ENCODE data around the gene RASSF1.

RASSF1 gene

DNA sequence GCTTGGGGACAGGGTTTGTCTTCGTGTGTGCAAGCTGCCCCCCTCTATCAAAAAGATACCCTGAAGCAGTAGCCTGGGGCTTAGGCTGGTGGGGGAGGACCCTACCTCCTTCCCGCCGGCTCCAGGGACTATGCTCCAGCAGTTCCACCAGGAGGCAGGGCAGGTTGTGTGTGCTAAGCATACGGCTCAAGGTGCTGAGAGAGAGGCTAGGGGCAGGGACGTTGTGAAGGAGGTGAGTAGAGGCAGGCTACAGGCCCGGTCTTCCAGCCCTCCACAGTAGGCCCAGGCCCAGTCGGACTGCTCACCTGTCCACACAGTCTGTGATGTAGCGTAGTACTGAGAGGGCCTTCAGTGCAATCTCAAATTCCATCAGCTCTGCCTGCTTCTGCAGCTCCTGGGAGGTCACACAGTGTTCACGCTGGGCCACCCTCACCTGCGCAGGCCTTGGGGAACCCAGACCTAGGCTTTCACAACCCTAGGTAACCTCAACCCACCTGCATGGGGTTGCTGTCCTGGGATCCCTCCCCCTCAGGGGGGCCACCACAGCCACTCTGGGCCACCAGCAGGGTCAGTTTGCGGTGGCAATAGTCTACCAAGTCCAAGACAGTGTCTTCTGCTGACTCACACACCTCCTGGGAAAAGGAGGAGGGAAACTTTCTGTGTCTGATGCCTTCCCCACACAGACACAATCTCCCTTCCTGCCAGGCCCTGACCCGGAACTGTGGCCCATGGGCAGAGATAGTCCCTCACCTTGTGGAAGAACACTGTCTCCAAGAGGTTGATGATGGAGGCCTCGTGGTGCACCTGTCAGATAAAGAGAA lies 2.4 kb upstream of the RASSF1 start:
- ATAC-seq (no peak), DNase-seq (no peak)

DNA sequence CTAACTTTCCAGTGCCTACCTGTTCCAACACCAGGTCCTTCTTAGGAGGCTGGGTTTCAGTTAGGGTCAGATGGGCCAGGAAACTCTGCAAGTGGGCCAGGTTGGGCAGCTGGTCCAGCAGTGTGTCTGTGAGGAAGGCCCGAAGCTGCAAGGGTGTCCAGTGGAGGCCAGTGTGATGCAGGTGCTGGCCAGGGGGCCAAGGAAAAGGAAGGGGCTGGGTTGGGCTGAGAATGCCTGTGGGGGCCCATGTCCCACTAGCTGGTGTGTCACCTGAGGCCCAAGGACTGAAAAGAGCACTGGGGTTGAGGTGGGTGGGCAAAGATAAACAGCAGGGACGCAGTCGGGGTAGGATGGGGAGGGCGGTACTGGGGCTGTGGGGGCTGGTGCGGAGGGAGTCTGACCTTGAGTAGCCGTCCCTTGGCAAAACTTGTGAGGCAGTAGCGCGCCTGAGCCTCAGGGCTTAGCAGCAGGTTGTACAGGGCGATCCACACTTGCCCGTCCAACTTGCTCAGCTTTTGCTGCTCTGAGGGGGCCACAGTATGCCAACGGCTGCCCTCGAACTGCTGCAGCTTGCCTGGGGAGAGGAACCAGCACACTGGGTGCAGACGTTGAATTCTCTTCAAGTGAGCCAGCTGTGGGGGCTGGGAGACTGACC lies 1.5 kb upstream of the RASSF1 start:
- DNase-seq, result no peak
- ATAC-seq, result no peak

DNA sequence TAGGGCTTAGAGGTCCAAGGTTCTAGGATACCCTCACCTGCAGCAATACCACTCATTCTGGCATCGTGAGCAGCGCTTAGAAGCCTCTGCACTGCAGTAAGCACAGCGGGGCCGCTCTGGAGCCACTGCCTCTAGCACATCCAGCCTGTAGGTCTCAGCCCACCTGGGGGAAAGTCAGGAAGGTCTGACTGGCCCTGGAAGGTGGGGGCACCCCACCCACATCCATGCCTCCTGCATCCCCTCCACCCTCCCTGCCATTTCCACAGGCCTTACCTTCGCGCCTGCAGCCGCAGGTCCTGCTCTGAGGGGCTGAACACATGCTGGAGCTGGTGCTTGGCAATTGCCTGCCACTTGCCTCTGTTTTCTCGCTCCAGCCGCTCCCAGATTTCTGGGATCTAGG lies 901 bp upstream of the RASSF1 start:
- no peak for DNase-seq
- no peak for ATAC-seq

DNA sequence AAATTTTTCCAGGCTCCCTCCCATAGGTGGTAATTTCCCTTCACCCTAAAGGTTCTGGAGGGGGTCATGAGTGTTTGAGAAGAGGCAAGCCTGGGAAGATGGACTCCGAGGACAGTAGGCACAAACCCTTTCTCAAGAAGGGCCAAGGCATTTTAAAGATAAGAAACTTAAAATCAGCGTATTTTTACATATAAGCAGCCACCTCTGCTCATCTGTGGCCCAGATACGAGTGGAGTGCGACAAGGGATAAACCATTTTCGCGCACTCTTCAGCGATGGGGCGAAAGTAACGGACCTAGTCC lies 539 bp downstream of the RASSF1 start:
- DNase-seq (no peak), ATAC-seq (no peak)

DNA sequence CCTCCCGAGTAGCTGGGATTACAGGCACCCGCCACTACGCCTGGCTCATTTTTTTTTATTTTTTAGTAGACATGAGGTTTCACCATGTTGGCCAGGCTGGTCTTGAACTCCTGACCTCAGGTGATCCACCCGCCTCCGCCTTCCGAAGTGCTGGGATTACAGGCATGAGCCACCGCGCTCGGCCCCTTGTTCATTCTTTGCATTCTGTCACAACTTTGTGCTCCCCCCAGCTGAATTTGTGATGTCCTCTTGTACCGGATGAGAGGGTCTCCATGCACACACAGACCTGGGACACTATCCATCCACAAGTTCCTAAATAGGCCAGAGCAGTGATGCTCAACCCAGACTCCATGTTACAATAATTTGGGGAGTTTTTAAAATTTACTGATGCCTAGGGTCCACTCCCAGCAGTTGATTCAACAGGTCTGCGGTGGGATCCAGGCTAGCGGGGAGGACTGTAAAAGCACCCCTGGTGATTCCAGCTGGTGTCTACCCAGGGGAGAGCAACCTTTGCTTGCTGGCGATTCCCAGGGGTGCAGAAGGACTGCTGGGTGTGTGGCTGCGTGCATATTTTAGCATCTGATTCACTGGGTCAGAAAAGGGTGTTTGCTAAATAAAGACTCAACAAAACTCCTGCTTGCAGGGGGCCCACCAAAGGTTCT lies 1.0 kb downstream of the RASSF1 start:
- no peak for ATAC-seq

DNA sequence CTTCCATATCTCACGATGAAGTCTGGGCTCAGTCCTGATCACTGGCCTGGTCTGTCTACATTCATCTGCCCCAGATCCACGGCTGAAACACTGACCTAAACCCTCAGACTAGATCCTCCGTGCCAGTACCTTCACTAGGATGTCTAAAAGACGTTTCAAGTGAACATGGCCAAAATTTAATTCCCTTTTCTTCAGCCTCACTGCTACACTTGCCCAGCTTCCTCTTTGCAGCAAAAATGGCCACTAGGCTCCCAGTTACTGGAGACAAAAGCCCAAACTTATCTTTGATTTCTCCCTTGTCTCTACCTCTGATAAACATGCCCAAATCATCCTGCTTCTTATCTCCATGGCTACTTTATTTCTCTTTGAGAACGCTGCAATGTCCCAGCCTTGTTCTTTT lies 1.7 kb downstream of the RASSF1 start:
- no peak for ATAC-seq
- no peak for DNase-seq

More for the DNA sequence above, 1.0 kb downstream of the RASSF1 start:
- DNase-seq, result no peak

DNA sequence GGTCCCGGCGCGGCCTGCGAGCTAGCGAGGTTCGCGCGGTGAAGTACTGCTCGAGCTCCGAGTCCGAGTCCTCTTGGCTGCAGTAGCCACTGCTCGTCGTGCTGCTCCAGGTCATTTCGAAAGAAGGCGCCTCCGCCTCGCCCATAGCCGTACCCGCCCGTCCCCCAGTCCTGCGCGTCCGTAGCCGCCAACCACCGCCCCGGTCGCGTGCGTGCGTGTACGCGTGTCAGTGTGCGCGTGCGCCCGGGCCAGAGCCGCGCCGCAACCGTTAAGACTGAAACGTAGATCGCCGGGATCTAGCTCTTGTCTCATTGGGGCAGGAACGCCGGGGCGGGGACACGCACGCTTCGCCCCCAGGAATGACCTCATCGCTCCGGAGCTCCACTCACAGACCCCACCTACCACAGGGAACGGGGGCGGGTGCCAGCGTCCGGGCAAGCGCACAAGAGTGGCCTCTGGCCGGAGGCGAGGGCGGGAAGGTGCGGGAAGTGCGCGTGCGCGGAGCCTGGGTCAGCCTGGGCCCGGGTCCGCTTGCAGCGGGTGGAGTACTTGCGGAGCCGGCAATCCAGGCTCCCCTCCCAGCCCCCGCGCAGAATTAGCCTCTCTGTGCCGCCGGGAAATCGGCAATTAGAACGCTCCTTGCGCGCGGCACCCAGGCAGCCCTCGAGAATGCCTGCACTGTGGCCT lies 3.3 kb downstream of the RASSF1 start:
- ATAC-seq (peak; percentile 78), DNase-seq (peak; percentile 99)

DNA sequence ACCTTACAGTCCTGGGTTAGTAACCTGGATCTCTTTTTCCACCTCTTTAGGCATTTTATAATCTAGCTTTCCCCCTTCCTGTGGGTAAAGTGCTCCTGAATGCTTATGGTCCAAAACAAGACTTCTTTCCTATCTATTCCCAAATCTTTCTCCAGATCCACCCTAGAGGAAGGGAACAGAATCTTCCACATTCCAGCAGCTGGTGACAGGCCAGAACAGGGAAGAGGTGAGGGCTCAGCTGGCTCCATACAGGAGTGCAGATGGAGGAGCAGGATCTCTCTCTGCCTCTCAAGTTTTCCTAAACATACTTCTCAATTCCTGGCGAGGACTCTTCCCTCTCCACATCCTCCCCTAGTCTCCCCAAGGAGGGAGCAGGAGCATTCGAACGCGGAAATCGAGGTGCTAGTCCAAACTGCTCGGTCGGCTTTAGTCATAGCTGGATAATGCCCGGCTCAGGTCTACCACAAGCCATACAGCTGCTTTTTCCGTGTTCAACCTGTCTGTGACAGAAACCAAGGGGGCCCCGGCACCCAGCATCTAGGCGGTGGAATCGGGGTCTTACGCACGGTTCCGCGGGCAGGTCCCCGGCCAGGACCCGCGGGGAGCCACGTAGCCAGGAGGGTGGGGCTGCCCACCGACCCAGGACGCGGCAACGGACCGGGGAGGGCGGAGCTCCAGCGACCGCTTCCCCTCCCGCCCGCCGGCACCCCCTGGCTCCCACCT lies 4.0 kb downstream of the RASSF1 start:
- DNase-seq, result no peak
- ATAC-seq, result peak; percentile 12

DNA sequence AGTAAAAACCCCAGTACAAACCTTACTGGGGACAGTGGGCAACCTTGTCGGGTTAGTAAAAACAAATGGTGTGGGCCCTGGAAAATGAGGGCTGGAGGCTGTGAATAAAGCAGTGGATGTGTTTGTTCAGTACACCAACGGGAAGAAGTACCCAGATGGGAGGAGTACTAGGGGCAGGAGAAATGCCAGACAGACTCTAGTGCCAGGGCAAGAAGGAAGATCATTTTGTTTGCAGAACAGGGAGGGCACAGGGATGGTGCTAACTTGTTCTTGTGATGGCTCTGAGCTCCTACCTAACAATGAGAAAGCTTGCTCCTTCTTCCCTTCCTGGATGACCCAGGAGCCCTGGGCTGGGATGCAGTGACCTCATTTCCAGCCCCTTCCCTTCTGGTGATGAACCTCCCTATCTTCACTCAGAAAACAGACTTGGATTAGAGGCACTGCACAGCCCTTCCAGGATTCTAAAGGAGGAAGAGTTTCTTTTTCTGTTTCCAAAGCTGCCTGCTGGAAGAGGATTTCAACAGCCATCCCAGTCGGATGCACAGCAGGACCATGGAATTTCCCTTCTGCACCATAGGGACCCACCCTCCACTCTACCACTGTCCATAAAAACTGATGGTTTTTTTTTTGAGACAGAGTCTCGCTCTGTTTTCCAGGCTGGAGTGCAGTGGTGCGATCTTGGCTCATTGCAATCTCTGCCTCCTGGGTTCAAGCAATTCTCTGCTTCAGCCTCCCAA lies 6.1 kb downstream of the RASSF1 start:
- ATAC-seq (no peak), DNase-seq (no peak)

DNA sequence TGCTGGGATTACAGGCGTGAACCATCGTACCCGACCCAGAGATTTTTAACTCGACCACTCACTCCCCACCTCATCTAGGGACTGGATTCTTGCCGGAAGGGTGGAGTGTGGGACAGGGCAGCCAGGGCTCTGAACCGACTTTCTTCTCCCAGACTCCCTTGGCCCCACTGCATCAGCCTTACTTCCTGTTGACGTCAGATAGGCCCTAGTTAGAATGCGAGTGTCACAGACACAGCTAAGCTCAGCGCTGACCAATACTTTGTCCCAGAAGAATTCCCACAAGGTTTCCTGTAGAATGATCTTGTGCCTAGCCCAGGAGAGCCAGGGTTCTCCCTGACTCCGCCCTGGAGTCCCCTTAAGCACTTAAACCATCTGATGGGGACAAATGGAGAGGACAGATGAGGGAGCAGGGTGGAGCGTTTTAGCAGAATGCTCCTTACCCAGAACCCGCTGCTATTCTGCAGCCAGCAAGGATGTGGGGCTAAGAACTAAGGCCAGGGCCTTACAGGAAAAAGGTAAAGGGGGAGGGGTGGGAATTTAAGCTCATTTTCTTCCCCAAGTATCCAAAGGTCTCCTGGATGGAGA lies 6.8 kb downstream of the RASSF1 start:
- ATAC-seq (no peak), DNase-seq (no peak)

DNA sequence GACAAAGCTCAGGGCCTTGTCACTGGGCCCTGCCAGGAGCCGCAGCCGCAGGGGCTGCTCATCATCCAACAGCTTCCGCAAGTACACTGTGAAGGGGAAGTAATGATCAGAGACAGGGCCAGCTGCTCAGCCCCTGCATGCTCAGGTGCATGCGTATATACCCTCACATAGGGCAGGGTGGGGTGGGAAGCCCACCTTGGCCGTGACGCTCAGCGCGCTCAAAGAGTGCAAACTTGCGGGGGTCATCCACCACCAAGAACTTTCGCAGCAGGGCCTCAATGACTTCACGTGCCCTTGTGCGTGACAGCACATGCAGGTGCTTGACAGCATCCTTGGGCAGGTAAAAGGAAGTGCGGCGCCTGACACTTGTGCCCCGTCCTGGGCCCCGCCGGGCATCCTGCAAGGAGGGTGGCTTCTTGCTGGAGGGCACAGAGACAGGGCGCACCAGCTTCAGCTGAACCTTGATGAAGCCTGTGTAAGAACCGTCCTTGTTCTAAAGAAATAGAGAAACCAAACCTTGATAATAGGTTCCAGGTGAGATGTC lies 9.2 kb downstream of the RASSF1 start:
- DNase-seq (no peak), ATAC-seq (no peak)

DNA sequence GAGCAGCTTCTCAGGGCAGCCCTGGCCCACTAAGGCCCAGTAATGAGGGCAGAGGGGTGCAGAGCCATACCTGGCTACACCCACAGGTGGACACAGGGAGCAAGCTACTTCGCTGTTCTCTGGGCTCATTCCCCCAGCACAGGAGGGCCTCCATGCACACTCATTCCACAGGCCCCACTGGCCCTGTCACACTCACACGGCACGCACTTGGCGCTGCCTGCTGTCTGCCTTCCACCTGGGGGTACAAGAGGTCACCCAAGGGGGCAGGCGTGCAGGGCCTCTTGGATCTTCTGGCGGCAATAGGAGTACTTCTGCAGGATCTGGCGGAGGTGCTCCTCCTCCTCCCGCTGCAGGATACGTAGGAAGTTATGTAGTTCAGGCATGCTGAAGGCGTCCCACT lies 10.3 kb downstream of the RASSF1 start:
- no peak for DNase-seq
- ATAC-seq, result no peak

DNA sequence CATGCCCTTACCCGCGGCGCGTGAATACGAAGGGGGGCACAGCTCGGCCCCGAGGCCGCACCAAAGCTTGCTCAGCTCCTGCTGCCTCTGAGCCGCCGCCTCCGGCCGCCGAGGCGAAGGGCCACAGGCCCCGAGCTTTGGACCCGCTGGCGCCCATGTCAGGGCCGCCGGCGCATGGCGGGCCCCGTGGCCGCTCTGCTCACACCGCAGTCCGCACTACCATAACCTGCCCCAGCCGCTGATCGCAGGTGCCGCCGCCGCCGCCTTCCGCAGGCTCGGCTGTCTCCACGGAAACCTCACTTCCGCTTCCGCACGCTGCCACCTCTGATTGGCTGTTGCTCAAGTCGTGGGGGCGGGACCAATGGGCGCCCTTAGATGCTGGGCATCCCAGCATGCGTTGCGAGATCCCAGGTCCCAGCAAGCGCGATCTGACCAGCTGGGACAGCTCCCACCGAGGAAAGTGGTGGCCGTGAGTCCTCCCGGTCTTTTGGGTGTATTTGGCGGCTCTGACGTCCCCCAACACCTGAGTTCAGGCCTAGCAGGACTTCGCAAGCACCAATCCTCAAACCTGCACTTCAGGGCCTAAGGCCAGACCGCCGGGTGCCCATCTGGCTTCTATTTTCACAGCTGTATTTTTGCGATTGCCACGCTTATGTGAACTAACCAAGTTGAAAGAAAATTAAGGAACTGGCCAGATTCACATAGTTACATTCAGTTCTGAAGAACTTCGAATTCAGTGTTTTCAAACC lies 12.5 kb downstream of the RASSF1 start, which contains the start of gene TUSC2:
TUSC2 (minus strand) TSS at position 281 of the 749 bp plus-strand sequence; CDS start at position 157, 124 bp downstream.
- ATAC-seq (peak; percentile 91), DNase-seq (peak; percentile 96)

DNA sequence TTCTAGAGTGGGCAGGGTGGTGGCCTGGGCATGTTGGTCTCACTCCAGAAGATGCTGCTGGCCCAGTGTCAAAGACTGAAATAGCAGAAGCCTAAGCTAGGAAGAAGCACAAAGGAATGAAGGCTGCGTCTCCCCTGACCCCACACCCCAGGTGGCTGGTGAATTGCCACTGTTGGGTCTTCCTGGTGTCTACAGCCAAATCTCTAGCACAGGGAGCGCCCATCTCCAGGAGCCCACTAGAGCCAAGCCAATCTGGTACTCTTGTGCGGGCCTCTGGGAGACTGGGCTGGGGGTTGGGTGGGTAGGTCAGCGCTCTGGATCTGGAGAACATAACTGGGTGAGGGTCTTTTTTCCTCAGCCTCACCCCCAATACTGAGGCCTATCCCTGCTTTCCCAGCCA lies 13.5 kb downstream of the RASSF1 start:
- ATAC-seq, result no peak

DNA sequence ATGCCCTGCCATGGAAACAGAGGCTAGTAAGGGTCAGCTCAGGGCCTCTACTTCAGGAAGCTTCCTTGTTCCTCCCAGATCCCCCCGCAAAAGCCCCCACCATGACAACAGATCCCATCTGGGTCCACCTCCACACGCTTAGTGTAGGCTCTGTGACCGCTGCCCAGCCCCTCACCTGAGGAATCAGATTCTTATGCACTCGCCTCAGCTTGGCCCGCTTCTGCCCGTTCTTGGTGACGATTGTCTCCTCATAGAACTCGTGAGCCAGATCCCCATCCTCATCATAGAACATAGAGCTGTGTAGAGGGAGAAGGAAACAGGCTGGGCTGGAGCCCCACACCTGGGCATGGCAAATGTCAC lies 14.5 kb downstream of the RASSF1 start:
- DNase-seq (no peak), ATAC-seq (no peak)

More for the DNA sequence above, 13.5 kb downstream of the RASSF1 start:
- no peak for DNase-seq

DNA sequence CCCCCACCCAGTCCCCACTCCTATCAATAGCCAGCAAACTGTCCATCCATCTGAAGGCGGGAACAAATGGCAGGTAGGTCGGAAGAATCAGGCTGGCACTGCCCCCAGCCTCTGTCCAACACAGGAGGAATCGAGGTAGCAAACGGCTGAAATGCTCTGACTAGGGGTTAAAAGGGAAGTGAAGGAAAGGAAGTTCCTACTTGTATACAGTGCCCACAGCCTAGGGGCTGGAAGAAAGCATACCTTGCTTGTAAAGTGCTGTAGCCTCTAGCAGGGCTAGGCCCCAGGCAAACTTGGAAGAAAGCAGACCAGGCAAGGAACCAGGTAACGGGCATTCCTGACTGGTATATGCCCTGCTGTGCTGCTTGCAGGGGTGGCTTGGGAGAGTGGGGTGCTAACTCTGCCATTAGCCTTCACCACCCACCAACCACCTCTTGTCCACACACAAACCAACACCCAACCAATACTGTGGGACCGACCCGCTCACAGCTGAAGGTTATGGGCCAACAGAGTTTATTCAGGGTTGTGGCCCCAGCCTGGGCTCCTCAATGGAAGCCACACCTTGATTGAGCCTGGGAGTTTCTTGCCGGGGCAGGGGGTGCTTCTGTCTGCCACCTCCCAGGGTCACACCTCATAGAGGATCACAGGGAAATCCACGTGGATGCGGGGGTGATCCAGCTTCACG lies 15.0 kb downstream of the RASSF1 start:
- no peak for DNase-seq
- ATAC-seq, result no peak

DNA sequence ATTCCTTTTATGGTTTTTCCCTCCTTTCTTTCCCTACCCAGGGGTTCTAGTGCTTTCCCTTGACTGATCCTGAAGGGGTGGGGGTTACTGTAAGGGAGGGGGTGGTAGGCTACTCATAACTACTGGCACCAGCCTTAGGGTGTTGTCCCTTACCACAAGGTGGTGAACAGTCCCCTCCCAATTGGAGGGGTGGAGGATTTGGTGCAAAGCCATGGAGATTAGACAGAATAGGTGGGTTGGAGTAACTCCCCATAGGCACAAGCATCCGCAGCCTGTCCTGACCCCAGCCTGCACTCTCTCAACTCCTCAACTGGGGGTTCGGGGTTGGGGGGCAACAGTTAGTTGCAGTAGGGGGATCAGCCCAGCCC lies 15.5 kb downstream of the RASSF1 start:
- ATAC-seq, result no peak
- no peak for DNase-seq

DNA sequence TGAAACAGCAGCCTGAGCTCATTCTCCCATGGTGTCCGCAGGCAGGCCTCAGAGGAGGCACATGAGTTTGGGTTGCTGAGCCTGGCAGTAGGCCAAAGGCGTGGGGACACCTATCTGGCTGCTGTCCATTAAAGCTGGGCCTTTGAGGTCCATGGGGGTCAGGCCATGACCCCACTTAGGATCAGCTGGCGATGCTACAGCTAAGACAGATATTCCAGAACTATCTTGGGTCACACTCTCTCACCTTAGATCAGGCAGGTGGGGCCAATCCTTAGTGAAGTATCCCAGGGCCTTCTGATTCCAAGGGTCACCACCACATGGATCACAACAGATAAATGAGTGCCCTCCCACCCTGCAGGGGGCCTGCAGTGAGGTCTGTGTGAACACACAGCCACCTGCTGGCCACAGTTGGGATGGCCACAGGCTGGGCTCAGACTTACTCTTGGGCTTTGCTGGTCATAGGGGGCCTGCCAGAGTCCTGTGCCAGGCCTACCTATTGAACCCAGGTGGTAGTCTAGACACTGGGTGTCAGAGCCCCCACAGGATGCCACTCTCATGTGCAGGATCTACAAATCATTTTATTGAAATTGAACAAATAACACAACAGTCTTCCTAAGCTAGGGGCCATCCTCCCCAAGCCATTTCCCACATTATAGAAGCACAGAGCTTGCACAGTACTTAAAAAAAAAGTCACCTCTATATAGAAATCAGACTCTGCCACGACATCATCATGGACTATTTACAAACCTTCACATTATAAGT lies 16.1 kb downstream of the RASSF1 start:
- DNase-seq (peak; percentile 80), ATAC-seq (peak; percentile 39)

Measured in stimulated activated naive CD8-positive, alpha-beta T cell treated with anti-CD3 and anti-CD28 coated beads, Interleukin-15, Interleukin-2, amounts not matched to agents 100 U/mL and 50 U/mL, for 24 hours (primary cell).